ENCODE results near the gene UNC5C. TPM values are rescaled to one million over a fixed set of nuclear protein-coding genes. Genes with fewer than 3 reads are reported as not detected.

Gene UNC5C
- total RNA-seq, 1 donor from 2014 or later: 0.97 TPM

- no peaks in the 10 kb centered on the region for H3K36me3 Mint-ChIP-seq (ENCODE audit: low read depth, unreplicated experiment)
- H3K27ac Mint-ChIP-seq (ENCODE audit: unreplicated experiment): no peak overlapping the region
- no peaks in the 10 kb centered on the region for H3K9me3 Mint-ChIP-seq (ENCODE audit: unreplicated experiment)
- no peak for TF ChIP-seq CTCF (IDR thresholded peaks at IDR 0.05; ENCODE audit: unreplicated experiment)
- no peaks in the 10 kb centered on the region for H3K4me1 Mint-ChIP-seq (ENCODE audit: unreplicated experiment)
- DNase-seq (ENCODE audit: low spot score): no peak
- no peaks in the 10 kb centered on the region for H3K27me3 Mint-ChIP-seq (ENCODE audit: unreplicated experiment)
- H3K4me3 Mint-ChIP-seq (ENCODE audit: unreplicated experiment): no peak overlapping the region
These were observed 343.9 kb downstream of the UNC5C start for GRCh38 chr4:95204873-95205272.

DNA sequence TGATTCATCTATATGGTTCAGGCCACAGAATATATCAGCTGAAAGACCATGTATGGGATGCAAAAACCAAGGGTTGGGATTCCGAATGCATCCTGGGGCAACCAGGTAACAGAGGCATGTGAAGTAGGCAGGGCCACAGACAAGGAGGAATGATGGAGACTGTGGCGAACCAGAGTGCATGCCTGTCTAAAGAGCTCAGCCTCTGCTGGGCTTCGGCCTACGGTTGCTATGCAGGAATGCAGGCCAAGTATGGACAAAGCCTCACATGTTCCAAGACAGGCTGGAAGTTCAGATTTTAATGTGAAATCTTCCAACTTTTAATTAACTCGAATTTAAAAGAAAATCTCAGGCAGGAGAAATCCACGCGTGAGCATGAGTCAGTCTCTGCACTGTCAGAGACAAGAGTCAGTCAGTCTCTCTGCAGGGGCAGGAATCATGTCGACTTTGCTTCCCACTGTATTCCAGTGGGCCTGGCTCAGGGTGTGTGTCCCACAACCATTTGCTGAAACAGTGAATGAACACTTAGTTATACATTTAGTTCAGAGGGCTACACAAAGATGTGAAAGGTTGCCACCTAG lies 344.4 kb downstream of the UNC5C start:
- no peak overlapping the region for H3K4me3 Mint-ChIP-seq (ENCODE audit: unreplicated experiment)
- no peak overlapping the region for H3K27ac Mint-ChIP-seq (ENCODE audit: unreplicated experiment)
- H3K4me1 Mint-ChIP-seq (ENCODE audit: unreplicated experiment): no peaks in the 10 kb centered on the region
- no peaks in the 10 kb centered on the region for H3K9me3 Mint-ChIP-seq (ENCODE audit: unreplicated experiment)
- no peaks in the 10 kb centered on the region for H3K36me3 Mint-ChIP-seq (ENCODE audit: low read depth, unreplicated experiment)
- TF ChIP-seq CTCF (IDR thresholded peaks at IDR 0.05; ENCODE audit: unreplicated experiment): no peak
- DNase-seq (ENCODE audit: low spot score): no peak
- H3K27me3 Mint-ChIP-seq (ENCODE audit: unreplicated experiment): no peaks in the 10 kb centered on the region

DNA sequence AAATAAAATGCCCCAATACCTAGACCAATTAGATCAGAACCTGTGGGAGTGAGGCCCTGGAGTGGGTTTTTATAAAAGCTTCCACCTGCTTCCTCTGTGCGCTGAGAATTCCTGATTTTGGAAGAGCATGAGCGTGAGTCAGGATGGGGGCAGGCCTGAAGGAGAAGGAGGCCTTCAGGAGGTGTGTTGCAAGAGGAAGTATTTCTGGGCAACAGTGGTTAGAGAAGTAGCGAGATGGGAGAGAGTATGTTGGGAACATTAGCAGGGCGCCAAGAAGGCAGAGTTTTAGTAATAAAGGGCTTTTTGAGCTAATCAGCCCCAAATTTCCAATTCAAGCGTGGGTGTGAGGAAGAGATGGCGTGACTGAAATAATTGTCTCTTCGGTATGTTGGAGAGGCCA lies 349.8 kb downstream of the UNC5C start:
- no peak overlapping the region for H3K27ac Mint-ChIP-seq (ENCODE audit: unreplicated experiment)
- TF ChIP-seq CTCF (IDR thresholded peaks at IDR 0.05; ENCODE audit: unreplicated experiment): no peak
- no peaks in the 10 kb centered on the region for H3K27me3 Mint-ChIP-seq (ENCODE audit: unreplicated experiment)
- no peak overlapping the region for H3K4me3 Mint-ChIP-seq (ENCODE audit: unreplicated experiment)
- H3K4me1 Mint-ChIP-seq (ENCODE audit: unreplicated experiment): no peaks in the 10 kb centered on the region
- no peak for DNase-seq (ENCODE audit: low spot score)
- H3K36me3 Mint-ChIP-seq (ENCODE audit: low read depth, unreplicated experiment): no peaks in the 10 kb centered on the region
- no peaks in the 10 kb centered on the region for H3K9me3 Mint-ChIP-seq (ENCODE audit: unreplicated experiment)

DNA sequence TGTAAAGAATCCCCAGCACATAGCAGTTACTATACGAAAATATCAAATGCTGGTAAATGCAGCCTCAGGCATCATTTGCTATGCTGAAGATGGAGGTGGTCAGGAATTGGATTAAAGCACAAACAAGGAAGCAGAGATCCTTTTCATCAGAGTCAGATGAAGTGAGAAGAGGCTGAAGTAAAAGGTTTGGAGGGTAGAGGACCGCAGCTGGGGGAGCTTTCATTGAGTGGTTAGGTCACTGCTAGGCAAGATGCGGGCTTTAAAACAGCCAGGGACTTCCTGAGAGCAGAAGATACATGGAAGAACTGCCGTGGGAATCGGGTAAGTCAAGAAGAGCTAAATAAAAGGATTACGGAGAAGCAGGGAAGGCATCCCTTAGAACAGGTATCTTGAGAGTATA lies 351.4 kb downstream of the UNC5C start:
- Mint-ChIP-seq H3K27me3 (ENCODE audit: unreplicated experiment) (peaks cover 3% of the 10 kb centered on the region), H3K27ac (ENCODE audit: unreplicated experiment) (no peak overlapping the region), H3K4me3 (ENCODE audit: unreplicated experiment) (no peak overlapping the region), H3K4me1 (ENCODE audit: unreplicated experiment) (no peaks in the 10 kb centered on the region), H3K36me3 (ENCODE audit: low read depth, unreplicated experiment) (no peaks in the 10 kb centered on the region), H3K9me3 (ENCODE audit: unreplicated experiment) (no peaks in the 10 kb centered on the region)
- no peak for TF ChIP-seq CTCF (IDR thresholded peaks at IDR 0.05; ENCODE audit: unreplicated experiment)
- no peak for DNase-seq (ENCODE audit: low spot score)

DNA sequence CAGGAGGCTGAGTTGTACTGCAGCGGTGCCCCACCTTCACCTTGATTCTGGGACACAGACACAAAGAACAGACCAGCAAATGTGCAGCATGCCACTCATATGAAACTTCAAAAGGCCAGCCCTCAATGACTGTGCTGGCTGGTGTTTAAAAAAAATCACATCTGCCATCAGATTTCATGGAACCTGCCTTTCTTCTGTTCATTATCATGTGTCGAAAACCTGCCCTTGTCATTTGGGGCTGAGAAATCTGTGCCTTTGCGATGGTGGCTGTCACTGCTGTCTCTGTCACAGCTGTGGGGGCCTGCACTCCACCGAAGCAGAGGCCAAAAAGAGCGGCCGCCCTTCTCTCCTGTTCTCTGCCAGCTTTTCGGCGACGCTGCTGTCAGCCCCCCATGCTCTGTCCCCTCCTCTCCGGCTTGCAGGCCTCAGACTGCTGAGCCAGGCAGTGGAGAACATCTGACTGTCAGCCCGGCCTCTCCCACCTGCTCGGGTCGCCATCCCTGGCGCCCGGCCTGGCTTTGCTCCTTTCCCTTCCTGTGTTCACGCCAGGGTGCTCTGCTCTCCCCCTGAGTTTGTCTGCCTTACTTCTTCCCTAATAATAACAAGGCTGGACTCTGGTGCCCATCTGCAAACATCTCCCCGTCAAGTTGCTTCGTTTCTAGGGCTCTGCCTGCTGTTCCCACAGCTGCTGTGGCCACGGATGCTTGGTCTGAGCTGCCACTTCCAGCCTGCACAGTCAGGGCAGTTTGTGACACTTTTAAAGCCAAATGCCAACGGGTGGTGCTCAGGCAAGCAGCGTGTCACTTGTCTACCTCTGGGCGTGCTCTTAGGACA lies 355.2 kb downstream of the UNC5C start:
- Mint-ChIP-seq H3K36me3 (ENCODE audit: low read depth, unreplicated experiment) (no peaks in the 10 kb centered on the region), H3K27me3 (ENCODE audit: unreplicated experiment) (peaks cover 5% of the 10 kb centered on the region), H3K9me3 (ENCODE audit: unreplicated experiment) (no peaks in the 10 kb centered on the region), H3K27ac (ENCODE audit: unreplicated experiment) (no peak overlapping the region), H3K4me1 (ENCODE audit: unreplicated experiment) (no peaks in the 10 kb centered on the region), H3K4me3 (ENCODE audit: unreplicated experiment) (no peak overlapping the region)
- no peak for DNase-seq (ENCODE audit: low spot score)
- TF ChIP-seq CTCF (IDR thresholded peaks at IDR 0.05; ENCODE audit: unreplicated experiment): no peak
